SH-SY5Y (cell line): ENCODE results near the gene RIOX2.

Source experiments
- GATA2 ChIP-seq: IDR thresholded peaks from 2 replicates; pipeline ENCODE4 v1.6.1; 2011; ENCODE audit warnings: mild to moderate bottlenecking, low read depth, low read length
- GATA3 ChIP-seq: IDR thresholded peaks from 2 replicates; pipeline ENCODE4 v1.6.1; 2011; ENCODE audit warnings: low read depth, mild to moderate bottlenecking, low read length, moderate library complexity

DNA sequence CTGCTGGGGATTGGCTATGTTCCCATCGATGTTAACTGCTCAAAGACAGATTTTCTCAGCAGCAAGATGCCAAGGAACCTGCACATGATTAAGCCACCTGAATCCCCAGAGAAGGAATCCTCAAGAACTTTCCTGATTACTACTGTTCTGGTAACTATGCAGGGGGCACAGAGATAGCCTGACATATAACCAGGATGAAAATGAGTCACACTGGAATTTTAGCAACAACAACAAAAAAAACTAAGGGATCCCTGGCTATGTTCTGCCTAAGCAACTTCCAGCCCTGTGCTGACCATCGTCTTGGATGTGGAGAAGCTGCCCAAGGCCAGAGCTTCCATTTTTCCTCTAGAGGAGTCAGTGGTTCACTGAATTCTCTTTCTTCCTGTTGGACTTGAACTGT lies 13.8 kb downstream of the RIOX2 start:
- no peak for TF ChIP-seq GATA2
- no peak for TF ChIP-seq GATA3
